Activated naive CD4-positive, alpha-beta T cell treated with anti-CD3 and anti-CD28 coated beads, Interleukin-2, amount 10 ng/mL, durations not matched to agents 7 days and 5 days (primary cell): Measurements from ENCODE around the gene CHIT1.
"Not testable (repeated sequence)": the region's sequence is repeated elsewhere in the genome, so short reads cannot be mapped to it uniquely, and the experiment has no call there.

Experiments
- CTCF ChIA-PET: fragments of 350-600 bp; sonication (Branson Sonifier 250); formaldehyde crosslinking; loops from one replicate; lab custom pipeline; 2021; ENCODE audit warnings: antibody characterized with exemption; lab: Charles Lee
- DNase-seq: peaks from one replicate; pipeline ENCODE4 v3.0.0-alpha.2; 2020
- H3K27ac Mint-ChIP-seq: one replicate; pipeline ENCODE4 v1.8.0; 2021; ENCODE audit warnings: mild to moderate bottlenecking, moderate library complexity, mixed read lengths
- H3K27me3 Mint-ChIP-seq: one replicate; pipeline ENCODE4 v1.8.0; 2021; ENCODE audit warnings: mild to moderate bottlenecking, mixed read lengths
- H3K36me3 Mint-ChIP-seq: one replicate; pipeline ENCODE4 v1.8.0; 2021; ENCODE audit warnings: mixed read lengths
- H3K4me1 Mint-ChIP-seq: one replicate; pipeline ENCODE4 v1.8.0; 2021; ENCODE audit warnings: mixed read lengths
- H3K4me3 Mint-ChIP-seq: one replicate; pipeline ENCODE4 v1.8.0; 2021; ENCODE audit warnings: mild to moderate bottlenecking, moderate library complexity, mixed read lengths
- H3K9me3 Mint-ChIP-seq: one replicate; pipeline ENCODE4 v1.8.0; 2021; ENCODE audit warnings: mixed read lengths

Gene CHIT1

GRCh38 chr1:203271018-203271743 is 41.7 kb upstream of the CHIT1 start:
- no peaks in the 10 kb centered on the region for H3K9me3 Mint-ChIP-seq
- H3K27ac Mint-ChIP-seq: peak overlapping the region; percentile 61
- H3K36me3 Mint-ChIP-seq: no peaks in the 10 kb centered on the region
- no peak overlapping the region for H3K4me3 Mint-ChIP-seq
- H3K4me1 Mint-ChIP-seq: peaks cover 57% of the 10 kb centered on the region
- no peaks in the 10 kb centered on the region for H3K27me3 Mint-ChIP-seq
- DNase-seq: peak; percentile 85
- CTCF ChIA-PET: interaction anchor here (1.1 to 13.0 kb wide), 13 partner anchors 11 to 233 kb away, joined by 3 to 591 read pairs (median 14); partner anchors contain the start of genes BTG2, FMOD and OPTC

GRCh38 chr1:203270448-203270847 is 41.0 kb upstream of the CHIT1 start:
- H3K4me1 Mint-ChIP-seq: peaks cover 53% of the 10 kb centered on the region
- no peak for DNase-seq
- H3K4me3 Mint-ChIP-seq: no peak overlapping the region
- no peaks in the 10 kb centered on the region for H3K36me3 Mint-ChIP-seq
- CTCF ChIA-PET: interaction anchor here (0.8 to 13.0 kb wide), 20 partner anchors 12 to 328 kb away, joined by 3 to 591 read pairs (median 6); partner anchors contain the start of genes BTG2, FMOD, OPTC and PRELP
- H3K27ac Mint-ChIP-seq: no peak overlapping the region
- H3K9me3 Mint-ChIP-seq: no peaks in the 10 kb centered on the region
- no peaks in the 10 kb centered on the region for H3K27me3 Mint-ChIP-seq

DNA sequence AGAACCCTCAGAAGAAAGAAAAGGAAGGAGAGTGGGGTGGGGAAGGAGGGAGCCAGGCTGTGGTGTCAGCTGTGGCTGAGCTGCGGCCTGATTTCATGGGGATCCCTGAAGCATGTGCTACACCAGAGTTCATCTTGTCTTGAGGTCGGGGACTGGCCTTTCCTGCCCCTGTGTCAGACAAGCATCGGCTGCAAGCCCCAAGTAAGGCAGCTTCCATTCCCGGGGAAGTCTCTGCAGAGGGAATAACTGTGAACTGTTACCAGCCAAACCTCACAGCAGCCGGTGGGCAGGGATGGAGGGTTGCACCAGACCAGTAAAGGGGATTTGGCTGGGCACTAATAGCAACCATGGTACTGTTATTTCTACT is 40.2 kb upstream of the CHIT1 start:
- Mint-ChIP-seq H3K27me3 (no peaks in the 10 kb centered on the region), H3K4me3 (no peak overlapping the region), H3K9me3 (no peaks in the 10 kb centered on the region), H3K4me1 (peaks cover 45% of the 10 kb centered on the region), H3K27ac (no peak overlapping the region), H3K36me3 (no peaks in the 10 kb centered on the region)
- CTCF ChIA-PET: interaction anchor here (0.5 to 13.0 kb wide), 22 partner anchors 9 to 329 kb away, joined by 3 to 591 read pairs (median 6); partner anchors contain the start of genes BTG2, FMOD, OPTC and PRELP
- DNase-seq: no peak

GRCh38 chr1:203268901-203269653 is 39.6 kb upstream of the CHIT1 start:
- peak; percentile 57 for DNase-seq
- Mint-ChIP-seq H3K36me3 (no peaks in the 10 kb centered on the region), H3K27me3 (no peaks in the 10 kb centered on the region), H3K4me3 (no peak overlapping the region), H3K4me1 (peaks cover 39% of the 10 kb centered on the region), H3K9me3 (no peaks in the 10 kb centered on the region), H3K27ac (no peak overlapping the region)
- CTCF ChIA-PET: interaction anchor here (0.5 to 13.0 kb wide), 24 partner anchors 10 to 359 kb away, joined by 3 to 591 read pairs (median 6); partner anchors contain the start of genes BTG2, FMOD, OPTC and PRELP

GRCh38 chr1:203267912-203268311 is 38.4 kb upstream of the CHIT1 start:
- Mint-ChIP-seq H3K27me3 (peaks cover 8% of the 10 kb centered on the region), H3K4me1 (peaks cover 27% of the 10 kb centered on the region), H3K36me3 (no peaks in the 10 kb centered on the region), H3K4me3 (peak overlapping the region; percentile 72), H3K27ac (peak overlapping the region; percentile 19), H3K9me3 (no peaks in the 10 kb centered on the region)
- CTCF ChIA-PET: interaction anchor here (0.6 to 13.0 kb wide), 49 partner anchors 9 to 862 kb away, joined by 3 to 591 read pairs (median 4); partner anchors contain the start of genes FMOD, LAX1, OPTC and PRELP
- no peak for DNase-seq

- Mint-ChIP-seq H3K36me3 (no peaks in the 10 kb centered on the region), H3K4me3 (peak overlapping the region; percentile 72), H3K27ac (peak overlapping the region; percentile 19), H3K9me3 (no peaks in the 10 kb centered on the region), H3K27me3 (peaks cover 10% of the 10 kb centered on the region), H3K4me1 (peaks cover 24% of the 10 kb centered on the region)
- peak; percentile 90 for DNase-seq
- CTCF ChIA-PET: interaction anchor here (0.6 to 13.0 kb wide), 51 partner anchors 10 to 862 kb away, joined by 3 to 591 read pairs (median 4); partner anchors contain the start of genes FMOD, LAX1, MYBPH and OPTC
These were observed 37.9 kb upstream of the CHIT1 start for GRCh38 chr1:203267347-203267846.

- not testable (repeated sequence) for DNase-seq, H3K4me3 Mint-ChIP-seq, H3K9me3 Mint-ChIP-seq, H3K36me3 Mint-ChIP-seq, H3K27ac Mint-ChIP-seq
- H3K27me3 Mint-ChIP-seq: peaks cover 19% of the 10 kb centered on the region
- CTCF ChIA-PET: interaction anchor here (1.6 to 11.3 kb wide), 5 partner anchors 76 to 222 kb away, joined by 6 to 591 read pairs (median 13); partner anchors contain the start of gene FMOD
- H3K4me1 Mint-ChIP-seq: peaks cover 16% of the 10 kb centered on the region
These were observed 36.7 kb upstream of the CHIT1 start for GRCh38 chr1:203266140-203266539.

- Mint-ChIP-seq H3K9me3 (no peaks in the 10 kb centered on the region), H3K4me3 (no peak overlapping the region), H3K4me1 (peaks cover 10% of the 10 kb centered on the region), H3K27ac (no peak overlapping the region), H3K27me3 (peaks cover 24% of the 10 kb centered on the region), H3K36me3 (no peaks in the 10 kb centered on the region)
- CTCF ChIA-PET: interaction anchor here (1.0 to 11.3 kb wide), 3 partner anchors 77 to 222 kb away, joined by 3 to 591 read pairs (median 11); partner anchors contain the start of gene FMOD
- DNase-seq: no peak
These were observed 36.1 kb upstream of the CHIT1 start for GRCh38 chr1:203265541-203265940.

DNA sequence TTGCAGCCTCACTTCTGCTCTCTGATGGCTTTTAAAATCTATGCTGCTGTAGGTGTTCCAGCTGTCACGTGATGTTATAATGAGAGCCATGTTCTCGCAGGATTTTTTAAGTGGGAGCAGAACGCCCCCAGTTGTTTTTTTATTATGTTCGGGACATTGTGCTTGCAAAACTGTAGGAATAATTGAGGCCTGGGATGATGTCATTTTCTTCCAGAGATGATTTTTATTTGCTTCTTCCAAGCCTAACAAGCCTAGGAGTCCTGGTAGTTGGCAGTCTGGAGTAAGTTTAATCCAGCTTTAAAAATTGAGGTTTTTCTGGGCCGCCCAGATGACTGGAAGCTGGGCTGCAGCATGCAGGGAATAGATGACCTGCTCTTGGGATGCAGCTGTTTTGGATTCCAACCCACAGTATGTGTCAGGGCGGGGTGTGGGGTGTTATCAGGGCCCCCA is 34.6 kb upstream of the CHIT1 start:
- no peak overlapping the region for H3K27ac Mint-ChIP-seq
- CTCF ChIA-PET: interaction anchor here (0.6 to 11.3 kb wide), 6 partner anchors 9 to 460 kb away, joined by 3 to 591 read pairs (median 4); partner anchors contain the start of gene FMOD
- no peaks in the 10 kb centered on the region for H3K36me3 Mint-ChIP-seq
- peaks cover 29% of the 10 kb centered on the region for H3K27me3 Mint-ChIP-seq
- H3K4me3 Mint-ChIP-seq: no peak overlapping the region
- H3K9me3 Mint-ChIP-seq: no peaks in the 10 kb centered on the region
- H3K4me1 Mint-ChIP-seq: peaks cover 10% of the 10 kb centered on the region
- no peak for DNase-seq

DNA sequence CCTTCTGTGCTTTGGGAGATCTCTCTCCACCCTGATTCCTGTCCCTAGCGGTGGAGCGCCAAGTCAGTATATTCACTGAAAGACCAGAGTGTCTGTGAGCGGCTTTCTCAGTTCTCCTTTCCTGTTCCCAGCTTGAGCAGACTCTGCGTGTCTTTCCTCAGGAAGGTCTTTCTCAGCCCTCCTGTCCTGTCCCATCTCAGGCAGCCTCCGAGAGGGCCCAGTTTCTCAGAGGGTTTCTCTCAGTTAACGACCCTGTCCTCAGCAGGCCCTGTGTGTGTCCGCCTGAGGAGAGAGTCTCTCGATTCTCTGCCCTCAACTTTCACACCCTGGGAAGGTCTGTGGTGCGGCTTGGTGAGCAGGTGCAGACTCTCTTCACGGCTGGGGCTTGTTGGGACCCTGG is 34.0 kb upstream of the CHIT1 start:
- CTCF ChIA-PET: interaction anchor here (0.6 to 11.3 kb wide), 5 partner anchors 9 to 224 kb away, joined by 3 to 591 read pairs (median 4); partner anchors contain the start of gene FMOD
- H3K27ac Mint-ChIP-seq: no peak overlapping the region
- peaks cover 10% of the 10 kb centered on the region for H3K4me1 Mint-ChIP-seq
- no peaks in the 10 kb centered on the region for H3K36me3 Mint-ChIP-seq
- H3K9me3 Mint-ChIP-seq: no peaks in the 10 kb centered on the region
- H3K27me3 Mint-ChIP-seq: peaks cover 30% of the 10 kb centered on the region
- H3K4me3 Mint-ChIP-seq: no peak overlapping the region
- no peak for DNase-seq

GRCh38 chr1:203256636-203257035 is 27.2 kb upstream of the CHIT1 start:
- H3K36me3 Mint-ChIP-seq, H3K4me3 Mint-ChIP-seq, H3K4me1 Mint-ChIP-seq, H3K27ac Mint-ChIP-seq, H3K9me3 Mint-ChIP-seq, DNase-seq: not testable (repeated sequence)
- CTCF ChIA-PET: interaction anchor here (1.5 kb wide), 1 partner anchor 13 kb away, joined by 4 read pairs; no protein-coding TSS in a partner anchor
- peaks cover 57% of the 10 kb centered on the region for H3K27me3 Mint-ChIP-seq

DNA sequence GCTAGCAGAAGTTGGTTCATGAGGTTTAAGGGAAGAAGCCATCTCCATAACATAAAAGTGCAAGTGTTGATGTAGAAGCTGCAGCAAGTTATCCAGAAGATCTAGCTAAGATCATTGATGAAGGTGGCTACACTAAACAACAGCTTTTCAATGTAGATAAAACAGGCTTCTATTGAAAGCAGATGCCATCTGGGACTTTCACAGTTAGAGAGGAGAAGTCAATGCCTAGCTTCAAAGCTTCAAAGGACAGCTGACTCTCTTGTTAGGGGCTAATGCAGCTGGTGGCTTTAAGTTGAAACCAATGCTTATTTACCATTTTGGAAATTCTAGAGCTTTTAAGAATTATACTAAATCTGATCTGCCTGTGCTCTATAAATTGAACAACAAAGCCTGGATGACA is 25.3 kb upstream of the CHIT1 start:
- H3K27ac Mint-ChIP-seq, H3K4me3 Mint-ChIP-seq, H3K4me1 Mint-ChIP-seq, DNase-seq, CTCF ChIA-PET, H3K36me3 Mint-ChIP-seq, H3K9me3 Mint-ChIP-seq: not testable (repeated sequence)
- peaks cover 46% of the 10 kb centered on the region for H3K27me3 Mint-ChIP-seq

DNA sequence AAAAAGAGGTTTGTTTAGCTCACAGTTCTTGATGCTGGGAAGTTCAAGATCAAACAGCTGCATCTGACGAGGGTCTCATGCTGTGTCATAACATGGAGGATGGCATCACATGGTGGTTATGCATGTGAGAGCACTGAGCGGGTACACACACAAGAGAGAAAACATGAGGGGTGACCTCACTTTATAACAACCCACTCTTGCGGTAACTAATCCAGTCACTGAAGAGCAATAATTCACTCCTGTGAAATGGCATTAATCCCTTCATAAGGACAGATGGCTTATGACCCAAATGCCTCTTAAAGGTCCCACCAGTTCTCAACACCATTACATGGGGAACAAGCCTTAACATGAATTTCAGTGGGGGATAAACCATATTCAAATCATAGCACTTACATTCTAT is 23.2 kb upstream of the CHIT1 start:
- H3K4me3 Mint-ChIP-seq: no peak overlapping the region

More for the DNA sequence above, 23.2 kb upstream of the CHIT1 start:
- H3K9me3 Mint-ChIP-seq: no peaks in the 10 kb centered on the region
- no peaks in the 10 kb centered on the region for H3K36me3 Mint-ChIP-seq
- no peak for DNase-seq
- no peaks in the 10 kb centered on the region for H3K4me1 Mint-ChIP-seq
- no peak overlapping the region for H3K27ac Mint-ChIP-seq
- CTCF ChIA-PET: no interaction called here
- H3K27me3 Mint-ChIP-seq: peaks cover 42% of the 10 kb centered on the region
